Measurements from ENCODE around the gene FAM13A.

The FAM13A gene

GRCh38 chr4:88725986-88726385 is 331.0 kb downstream of the FAM13A start:
- Histone ChIP-seq H3K9me3 (no peaks in the 10 kb centered on the region), H3K9ac (no peak overlapping the region), H4K20me1 (no peaks in the 10 kb centered on the region), H3K36me3 (peaks cover 36% of the 10 kb centered on the region), H3K27ac (no peak overlapping the region), H3K4me2 (no peak overlapping the region), H3K4me3 (no peak overlapping the region), H3K27me3 (no peaks in the 10 kb centered on the region), H3K4me1 (no peaks in the 10 kb centered on the region)
- no peak for TF ChIP-seq Cebpa-rat (IDR thresholded peaks at IDR 0.05)

GRCh38 chr4:88725143-88725542 is 331.8 kb downstream of the FAM13A start:
- no peak overlapping the region for H3K9ac ChIP-seq
- no peak overlapping the region for H3K4me3 ChIP-seq
- no peaks in the 10 kb centered on the region for H3K27me3 ChIP-seq
- TF ChIP-seq Cebpa-rat (IDR thresholded peaks at IDR 0.05), result no peak
- no peaks in the 10 kb centered on the region for H3K9me3 ChIP-seq
- H3K36me3 ChIP-seq, result peaks cover 38% of the 10 kb centered on the region
- no peaks in the 10 kb centered on the region for H3K4me1 ChIP-seq
- no peak overlapping the region for H3K27ac ChIP-seq
- no peaks in the 10 kb centered on the region for H4K20me1 ChIP-seq
- H3K4me2 ChIP-seq, result no peak overlapping the region

- TF ChIP-seq Cebpa-rat (IDR thresholded peaks at IDR 0.05), result no peak
- Histone ChIP-seq H3K9ac (no peak overlapping the region), H3K9me3 (no peaks in the 10 kb centered on the region), H3K36me3 (peaks cover 40% of the 10 kb centered on the region), H4K20me1 (no peaks in the 10 kb centered on the region), H3K4me2 (no peak overlapping the region), H3K27ac (no peak overlapping the region), H3K27me3 (no peaks in the 10 kb centered on the region), H3K4me1 (no peaks in the 10 kb centered on the region), H3K4me3 (no peak overlapping the region)
Observed at GRCh38 chr4:88724406-88724805, 332.6 kb downstream of the FAM13A start.

GRCh38 chr4:88722828-88723227 is 334.2 kb downstream of the FAM13A start:
- peaks cover 10% of the 10 kb centered on the region for H3K9me3 ChIP-seq

GRCh38 chr4:88722276-88722780 is 334.7 kb downstream of the FAM13A start:
- no peak overlapping the region for H3K9ac ChIP-seq
- no peak overlapping the region for H3K4me2 ChIP-seq
- no peaks in the 10 kb centered on the region for H3K27me3 ChIP-seq
- H3K9me3 ChIP-seq, result peaks cover 15% of the 10 kb centered on the region
- H3K4me1 ChIP-seq, result no peaks in the 10 kb centered on the region
- H4K20me1 ChIP-seq, result no peaks in the 10 kb centered on the region
- no peak for TF ChIP-seq Cebpa-rat (IDR thresholded peaks at IDR 0.05)
- no peak overlapping the region for H3K27ac ChIP-seq
- peaks cover 43% of the 10 kb centered on the region for H3K36me3 ChIP-seq
- no peak overlapping the region for H3K4me3 ChIP-seq

More at GRCh38 chr4:88722828-88723227, 334.2 kb downstream of the FAM13A start:
- no peak overlapping the region for H3K9ac ChIP-seq
- peaks cover 41% of the 10 kb centered on the region for H3K36me3 ChIP-seq
- H3K4me1 ChIP-seq, result no peaks in the 10 kb centered on the region
- TF ChIP-seq Cebpa-rat (IDR thresholded peaks at IDR 0.05), result no peak
- H3K4me3 ChIP-seq, result no peak overlapping the region
- H4K20me1 ChIP-seq, result no peaks in the 10 kb centered on the region
- no peak overlapping the region for H3K27ac ChIP-seq
- H3K27me3 ChIP-seq, result no peaks in the 10 kb centered on the region
- no peak overlapping the region for H3K4me2 ChIP-seq

- Histone ChIP-seq H4K20me1 (no peaks in the 10 kb centered on the region), H3K4me1 (no peaks in the 10 kb centered on the region), H3K9ac (no peak overlapping the region), H3K4me3 (no peak overlapping the region), H3K36me3 (peaks cover 49% of the 10 kb centered on the region), H3K4me2 (no peak overlapping the region), H3K9me3 (peaks cover 22% of the 10 kb centered on the region), H3K27me3 (no peaks in the 10 kb centered on the region), H3K27ac (no peak overlapping the region)
- no peak for TF ChIP-seq Cebpa-rat (IDR thresholded peaks at IDR 0.05)
Observed at GRCh38 chr4:88720451-88721428, 336.2 kb downstream of the FAM13A start.

GRCh38 chr4:88719381-88719780 is 337.6 kb downstream of the FAM13A start:
- Histone ChIP-seq H3K36me3 (peaks cover 49% of the 10 kb centered on the region), H3K27ac (no peak overlapping the region), H3K9ac (no peak overlapping the region)

GRCh38 chr4:88718098-88718497 is 338.9 kb downstream of the FAM13A start:
- no peak overlapping the region for H3K27ac ChIP-seq
- no peaks in the 10 kb centered on the region for H3K27me3 ChIP-seq
- no peaks in the 10 kb centered on the region for H3K4me1 ChIP-seq
- H3K4me2 ChIP-seq, result no peak overlapping the region
- H4K20me1 ChIP-seq, result no peaks in the 10 kb centered on the region
- no peak overlapping the region for H3K9ac ChIP-seq
- no peak overlapping the region for H3K4me3 ChIP-seq
- TF ChIP-seq Cebpa-rat (IDR thresholded peaks at IDR 0.05), result no peak
- peaks cover 48% of the 10 kb centered on the region for H3K36me3 ChIP-seq
- H3K9me3 ChIP-seq, result peaks cover 22% of the 10 kb centered on the region

More at GRCh38 chr4:88719381-88719780, 337.6 kb downstream of the FAM13A start:
- no peak overlapping the region for H3K4me2 ChIP-seq
- H4K20me1 ChIP-seq, result no peaks in the 10 kb centered on the region
- peaks cover 22% of the 10 kb centered on the region for H3K9me3 ChIP-seq
- TF ChIP-seq Cebpa-rat (IDR thresholded peaks at IDR 0.05), result no peak
- no peaks in the 10 kb centered on the region for H3K27me3 ChIP-seq
- H3K4me1 ChIP-seq, result no peaks in the 10 kb centered on the region
- no peak overlapping the region for H3K4me3 ChIP-seq

GRCh38 chr4:88713782-88714181 is 343.2 kb downstream of the FAM13A start:
- Histone ChIP-seq H3K4me2 (no peak overlapping the region), H3K27ac (no peak overlapping the region), H3K9me3 (peaks cover 23% of the 10 kb centered on the region), H3K4me1 (no peaks in the 10 kb centered on the region), H3K4me3 (no peak overlapping the region), H3K36me3 (peaks cover 37% of the 10 kb centered on the region), H4K20me1 (no peaks in the 10 kb centered on the region), H3K27me3 (no peaks in the 10 kb centered on the region), H3K9ac (no peak overlapping the region)
- TF ChIP-seq Cebpa-rat (IDR thresholded peaks at IDR 0.05), result no peak

GRCh38 chr4:88709989-88710388 is 347.0 kb downstream of the FAM13A start:
- Histone ChIP-seq H3K9me3 (0 out of 2 replicates have a peak, but pooled peaks cover 5% of the 10 kb centered on the region), H3K4me2 (no peak overlapping the region)

More at GRCh38 chr4:88709989-88710388, 347.0 kb downstream of the FAM13A start:
- no peak for TF ChIP-seq Cebpa-rat (IDR thresholded peaks at IDR 0.05)
- Histone ChIP-seq H3K27ac (no peak overlapping the region), H4K20me1 (no peaks in the 10 kb centered on the region), H3K27me3 (no peaks in the 10 kb centered on the region), H3K36me3 (peaks cover 44% of the 10 kb centered on the region), H3K9ac (no peak overlapping the region), H3K4me3 (no peak overlapping the region), H3K4me1 (no peaks in the 10 kb centered on the region)

All from BLaER1 (cell line).